A172 (cell line): ENCODE measurements around the gene ZNF575. TPM values are rescaled to one million over a fixed set of nuclear protein-coding genes. Genes with fewer than 3 reads are reported as not detected.
"Not testable (repeated sequence)": the region's sequence is repeated elsewhere in the genome, so short reads cannot be mapped to it uniquely, and the experiment has no call there.

Source experiments
- DNase-seq: peaks from one replicate; pipeline ENCODE4 v3.0.0-alpha.2; 2015; ENCODE audit warnings: low spot score
- total RNA-seq: library from RNA; depleted of rRNA; stranded (reverse); fragments of >200 nt; shearing (Covaris generic); gene quantifications from 2 replicates; pipeline ENCODE4 v1.2.3, GENCODE V29; 2014

The ZNF575 gene
- total RNA-seq, 1 experiment from 2014 or later = 0.62 TPM

DNA sequence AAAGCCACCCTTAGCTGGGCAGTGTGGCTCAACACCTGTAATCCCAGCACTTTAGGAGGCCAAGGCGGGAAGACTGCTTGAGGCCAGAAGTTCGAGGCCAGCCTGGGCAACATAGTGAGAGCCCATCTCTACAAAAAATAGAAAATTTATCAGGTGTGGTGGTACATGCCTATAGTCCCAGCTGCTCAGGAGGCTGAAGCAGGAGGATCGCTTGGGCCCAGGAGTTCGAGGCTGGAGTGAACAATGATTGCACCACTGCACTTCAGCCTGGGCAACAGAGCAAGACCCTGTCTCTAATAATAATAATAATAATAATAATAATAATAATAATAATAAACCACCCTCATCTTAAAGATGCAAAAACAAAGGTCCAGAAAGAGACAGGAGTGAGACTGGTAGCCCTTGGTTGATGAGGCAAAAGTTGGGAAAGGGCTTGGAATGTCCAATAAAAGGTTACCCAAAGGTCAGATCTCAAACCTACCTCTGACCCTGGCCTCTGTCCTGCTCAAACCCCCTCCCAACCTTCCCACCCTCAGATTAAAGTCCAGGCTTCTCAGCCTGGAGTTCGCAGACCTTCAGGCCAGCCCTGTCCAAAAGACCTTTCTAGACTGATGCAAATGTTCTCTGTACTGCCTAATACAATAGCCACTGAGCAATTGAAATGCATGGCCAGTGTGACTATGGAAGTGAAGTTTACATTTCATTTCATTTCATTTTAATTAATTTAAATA is 9.1 kb downstream of the ZNF575 start:
- no peak for DNase-seq

DNA sequence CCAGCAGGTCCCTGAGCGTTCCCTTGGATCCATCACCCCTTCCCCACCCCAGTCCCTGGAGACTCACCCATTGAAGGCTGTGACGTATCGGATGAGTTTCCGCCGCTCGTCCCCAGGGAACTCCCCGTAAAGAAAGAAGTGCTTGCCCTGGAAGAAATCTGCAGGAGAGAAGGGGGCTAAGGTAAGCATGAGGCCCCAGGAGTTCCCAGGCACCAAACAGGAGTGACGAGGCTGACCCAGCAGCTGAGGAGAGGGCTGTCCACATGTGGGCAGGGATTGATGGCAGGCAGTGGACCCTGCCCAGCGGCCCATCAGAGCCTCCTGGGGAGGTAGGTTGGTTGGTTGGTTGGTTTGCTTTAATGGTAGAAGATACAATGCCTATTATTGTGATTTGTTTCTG is 11.1 kb downstream of the ZNF575 start:
- DNase-seq = no peak

DNA sequence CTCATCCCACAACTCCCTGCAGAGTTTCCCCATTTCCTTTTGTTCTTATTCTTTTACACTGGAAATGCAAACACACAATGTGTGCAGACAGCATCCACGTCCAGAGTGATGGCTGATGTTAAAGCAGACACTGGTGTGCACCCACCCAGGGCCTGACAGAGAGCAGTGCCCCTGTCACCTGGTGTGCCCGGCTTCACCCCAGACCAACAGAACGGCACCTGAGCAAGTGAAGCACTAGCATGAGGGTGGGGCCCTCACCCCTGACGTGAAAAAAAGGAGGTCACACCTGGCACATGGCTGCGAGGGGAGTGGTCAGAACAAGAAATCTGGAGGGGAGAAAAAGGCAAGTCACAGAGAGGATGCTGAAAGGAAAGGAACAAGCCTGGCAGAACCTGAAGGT is 12.3 kb downstream of the ZNF575 start:
- DNase-seq = no peak

DNA sequence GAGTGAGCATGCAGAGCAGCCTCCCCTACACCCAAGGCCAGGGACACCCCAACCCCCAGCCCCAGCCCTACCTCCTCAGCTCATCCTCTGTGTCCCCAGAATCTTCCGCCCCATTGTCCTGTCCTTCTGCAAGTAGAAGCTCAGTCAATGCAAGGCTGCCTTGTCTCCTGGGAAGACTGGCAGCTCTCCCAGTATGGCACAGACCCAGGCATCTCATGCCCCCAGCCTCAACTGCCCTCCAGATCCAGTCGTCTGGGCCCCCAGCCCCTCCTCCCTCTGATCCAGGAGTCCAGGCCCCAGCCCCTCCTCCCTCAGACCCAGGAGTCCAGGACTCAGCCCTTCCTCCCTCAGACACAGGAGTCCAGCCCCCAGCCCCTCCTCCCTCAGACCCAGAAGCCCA is 13.0 kb downstream of the ZNF575 start:
- no peak for DNase-seq

DNA sequence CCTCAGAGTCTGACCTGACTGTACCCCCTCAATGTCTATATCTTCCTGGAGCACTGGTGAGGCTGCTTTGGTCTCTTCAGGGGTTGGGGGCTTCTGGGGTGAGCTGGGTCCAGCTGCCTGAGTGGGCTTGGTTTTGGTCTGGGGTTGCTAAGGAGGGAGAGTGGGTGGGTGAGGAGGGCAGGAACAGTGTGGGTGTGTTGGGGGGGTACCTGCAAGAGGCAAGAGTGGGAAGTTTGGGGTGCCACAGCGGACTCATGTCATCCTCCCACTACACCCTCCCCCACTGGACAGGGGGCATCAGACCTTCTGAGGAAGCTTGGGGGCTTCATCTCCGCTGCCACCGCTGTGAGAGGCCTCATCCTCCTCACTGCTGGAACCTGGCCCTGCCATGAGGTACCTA is 13.6 kb downstream of the ZNF575 start:
- DNase-seq = no peak

DNA sequence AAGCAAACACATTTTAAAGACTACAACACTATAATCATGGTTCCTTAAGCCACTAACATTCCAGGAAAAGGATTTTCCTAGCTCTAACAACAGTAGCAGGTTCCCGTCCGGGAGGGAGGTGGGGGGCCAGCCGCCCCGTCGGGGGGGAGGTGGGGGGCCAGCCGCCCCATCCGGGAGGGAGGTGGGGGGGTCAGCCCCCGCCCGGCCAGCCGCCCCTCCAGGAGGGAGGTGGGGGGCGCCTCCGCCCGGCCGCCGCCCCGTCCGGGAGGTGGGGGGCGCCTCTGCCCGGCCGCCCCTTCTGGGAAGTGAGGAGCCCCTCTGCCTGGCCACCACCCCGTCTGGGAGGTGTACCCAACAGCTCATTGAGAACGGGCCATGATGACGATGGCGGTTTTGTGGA is 14.9 kb downstream of the ZNF575 start:
- not testable (repeated sequence) for DNase-seq

DNA sequence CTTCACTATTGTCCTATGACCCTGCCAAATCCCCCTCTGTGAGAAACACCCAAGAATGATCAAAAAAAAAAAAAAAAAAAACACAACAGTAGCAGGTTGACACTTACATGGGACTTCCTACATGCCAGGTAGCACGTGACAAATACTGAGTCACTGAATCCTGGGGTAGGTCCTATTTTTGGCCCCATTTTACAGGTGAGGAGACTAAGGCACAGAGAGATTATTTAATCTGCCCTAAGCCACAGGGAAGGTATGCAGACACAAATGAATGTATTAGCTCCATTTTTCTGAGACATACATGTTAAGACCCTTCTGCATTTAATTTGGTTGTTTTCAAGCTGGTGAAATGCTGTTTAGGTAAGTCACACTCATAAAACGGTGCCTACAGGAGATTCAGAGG is 15.7 kb downstream of the ZNF575 start:
- no peak for DNase-seq

DNA sequence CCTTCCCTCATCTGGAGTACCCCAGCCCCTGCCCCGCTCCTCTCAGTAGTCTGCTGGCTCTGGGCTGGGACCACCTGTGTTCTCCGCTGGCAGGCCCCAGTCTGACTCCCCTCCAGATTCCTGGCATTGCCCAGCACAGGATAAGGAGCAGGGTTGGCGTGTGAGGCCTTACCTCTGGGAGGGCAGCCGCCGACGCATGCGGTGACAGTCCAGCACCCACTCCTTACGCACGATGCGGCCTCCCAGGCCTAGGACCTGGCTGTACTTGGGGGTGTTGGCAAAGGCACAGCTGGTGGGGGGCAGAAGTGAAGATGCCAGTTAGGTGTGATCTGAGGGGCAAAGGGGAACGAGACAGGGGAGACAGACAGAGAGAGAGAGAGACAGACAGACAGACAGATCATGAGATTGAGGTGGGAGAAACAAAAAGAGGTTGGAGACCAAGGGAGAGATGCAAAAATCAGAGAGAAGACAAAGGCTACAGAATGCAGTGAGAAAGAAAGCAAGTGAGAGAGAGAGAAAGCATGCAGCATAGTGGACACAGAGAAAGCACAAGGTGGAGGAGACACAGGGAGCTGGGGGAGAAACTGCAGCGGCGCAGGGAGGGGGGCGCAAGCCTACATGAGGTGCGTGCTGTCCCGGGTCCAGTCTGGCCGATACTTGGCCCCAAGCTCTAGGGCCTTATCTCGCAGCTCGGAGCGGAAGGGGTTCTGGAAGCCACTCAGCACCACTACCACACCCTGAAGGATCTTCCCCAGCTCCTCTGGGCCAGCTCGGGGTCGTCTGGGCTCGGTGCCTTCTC is 18.6 kb downstream of the ZNF575 start:
- no peak for DNase-seq

DNA sequence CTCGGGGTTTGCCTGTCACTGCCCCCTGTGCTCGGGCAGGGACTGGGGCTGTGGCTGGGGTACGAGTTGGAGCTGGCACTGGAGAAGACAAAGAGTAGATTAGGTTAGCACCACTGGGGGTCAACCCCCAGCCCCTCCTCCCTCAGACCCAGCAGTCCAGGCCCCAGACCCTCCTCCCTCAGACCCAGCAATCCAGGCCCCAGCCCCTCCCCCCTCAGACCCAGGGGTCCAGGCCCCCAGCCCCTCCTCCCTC is 19.1 kb downstream of the ZNF575 start:
- no peak for DNase-seq

DNA sequence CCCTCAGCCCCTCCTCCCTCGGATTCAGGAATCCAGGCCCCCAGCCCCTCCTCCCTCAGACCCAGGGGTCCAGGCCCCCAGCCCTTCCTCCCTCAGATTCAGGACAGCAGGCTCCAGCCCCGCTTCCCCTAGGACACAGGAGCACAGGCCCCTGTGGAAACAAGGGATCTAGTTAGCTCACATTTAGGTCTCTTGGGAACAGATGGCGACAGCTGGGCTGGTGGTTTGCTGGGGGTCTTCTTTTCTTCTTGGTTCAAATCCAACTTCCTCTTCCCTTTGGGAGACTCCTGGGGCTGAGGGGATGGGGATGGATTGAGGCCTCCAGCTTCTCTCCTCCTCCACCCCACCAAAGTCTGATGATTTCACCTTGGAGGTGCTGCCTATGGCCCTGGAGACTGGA is 19.6 kb downstream of the ZNF575 start:
- no peak for DNase-seq

DNA sequence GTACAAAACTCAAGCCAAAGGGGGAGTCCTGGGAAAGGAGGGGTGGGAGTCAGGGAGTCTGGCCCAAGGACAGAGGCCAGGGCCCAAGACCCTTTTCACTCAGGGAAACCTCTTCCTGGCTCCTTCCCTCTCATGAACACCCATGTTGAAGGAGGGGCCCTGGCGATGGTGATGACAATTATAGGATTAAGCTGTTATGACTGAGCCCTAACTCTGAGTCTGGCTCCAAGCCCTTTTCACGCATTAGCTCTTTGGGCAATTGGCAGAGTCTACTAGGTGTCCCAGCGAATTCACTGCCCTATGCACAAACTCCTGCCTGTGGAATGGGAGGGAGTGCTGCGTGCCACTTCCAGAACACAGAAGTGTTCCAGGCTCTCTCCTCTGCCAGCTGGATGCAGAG is 20.7 kb downstream of the ZNF575 start:
- DNase-seq = no peak

DNA sequence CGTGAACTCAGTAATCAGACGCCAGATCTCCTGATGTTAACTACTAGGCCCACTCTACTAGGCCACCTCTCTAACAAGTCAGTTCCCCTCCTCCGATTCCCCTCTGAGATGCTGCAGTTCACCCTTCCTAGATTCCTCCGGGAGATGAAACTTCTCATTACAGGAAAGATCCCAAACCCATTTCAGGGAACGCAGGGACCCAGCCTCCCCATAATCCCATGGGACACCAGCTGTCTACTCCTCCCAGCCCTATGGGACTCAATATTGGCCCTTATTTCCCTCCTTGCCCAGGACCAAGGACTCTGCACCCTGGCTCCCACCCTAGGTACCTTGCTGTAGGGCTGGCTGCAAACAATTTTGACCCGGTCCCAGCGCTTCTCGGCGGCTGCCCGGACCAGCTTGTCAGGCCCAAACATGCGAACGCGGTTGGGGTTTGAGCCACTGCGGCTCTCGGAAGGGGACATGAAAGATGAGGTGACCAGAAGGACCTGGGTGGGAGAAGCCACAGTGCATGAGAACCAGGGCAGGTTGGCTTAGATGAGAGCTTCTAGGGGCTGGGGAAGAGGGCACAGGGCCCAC is 21.4 kb downstream of the ZNF575 start:
- DNase-seq = no peak

DNA sequence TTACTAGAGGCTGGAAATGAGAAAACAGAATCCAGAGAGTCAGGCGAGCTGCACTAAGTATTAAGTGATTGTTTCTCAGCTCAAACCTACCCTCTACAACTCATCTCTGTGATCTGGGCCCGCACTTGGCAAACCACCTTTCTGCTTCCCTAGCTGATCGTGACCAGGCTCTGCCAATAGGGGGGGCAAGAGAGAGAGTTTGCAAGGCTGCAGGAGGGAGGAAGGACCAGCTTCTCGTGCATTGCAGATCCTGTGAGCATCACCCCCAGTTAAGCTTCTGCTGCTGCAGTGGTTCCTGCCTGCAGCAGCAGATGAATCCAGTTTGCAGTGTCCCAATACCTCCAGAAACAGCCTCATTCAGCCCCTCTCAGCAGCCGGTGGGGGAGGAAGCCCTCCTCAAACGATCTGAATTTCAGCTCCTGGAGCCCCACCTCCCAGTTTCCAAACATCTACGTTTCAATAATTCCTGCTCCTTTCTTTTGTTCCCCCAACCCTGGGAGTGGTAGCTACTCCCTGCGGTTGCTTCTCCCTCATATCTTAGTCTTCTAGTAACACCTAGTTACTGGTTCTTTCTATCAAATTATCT is 22.3 kb downstream of the ZNF575 start:
- DNase-seq = peak; percentile 65

DNA sequence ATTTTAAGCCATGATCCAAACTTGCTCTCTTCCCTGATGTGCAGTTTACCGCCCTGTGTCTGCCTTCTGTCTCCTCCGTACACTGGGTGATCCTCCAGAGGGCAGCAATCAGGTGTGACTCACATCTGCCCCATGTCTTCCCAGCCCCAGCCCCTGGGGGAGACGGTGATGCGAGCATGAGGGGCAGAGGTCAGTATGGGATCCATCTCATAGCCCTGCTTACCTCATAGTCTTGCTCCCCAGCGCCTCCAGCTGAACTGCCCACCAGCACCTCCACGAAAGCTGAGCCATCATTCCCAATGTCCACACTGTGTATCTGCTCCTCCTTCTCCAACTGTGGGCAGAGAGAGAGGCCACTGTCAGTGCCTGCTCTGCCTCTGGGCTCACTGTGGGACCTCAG is 27.7 kb downstream of the ZNF575 start:
- peak; percentile 41 for DNase-seq

DNA sequence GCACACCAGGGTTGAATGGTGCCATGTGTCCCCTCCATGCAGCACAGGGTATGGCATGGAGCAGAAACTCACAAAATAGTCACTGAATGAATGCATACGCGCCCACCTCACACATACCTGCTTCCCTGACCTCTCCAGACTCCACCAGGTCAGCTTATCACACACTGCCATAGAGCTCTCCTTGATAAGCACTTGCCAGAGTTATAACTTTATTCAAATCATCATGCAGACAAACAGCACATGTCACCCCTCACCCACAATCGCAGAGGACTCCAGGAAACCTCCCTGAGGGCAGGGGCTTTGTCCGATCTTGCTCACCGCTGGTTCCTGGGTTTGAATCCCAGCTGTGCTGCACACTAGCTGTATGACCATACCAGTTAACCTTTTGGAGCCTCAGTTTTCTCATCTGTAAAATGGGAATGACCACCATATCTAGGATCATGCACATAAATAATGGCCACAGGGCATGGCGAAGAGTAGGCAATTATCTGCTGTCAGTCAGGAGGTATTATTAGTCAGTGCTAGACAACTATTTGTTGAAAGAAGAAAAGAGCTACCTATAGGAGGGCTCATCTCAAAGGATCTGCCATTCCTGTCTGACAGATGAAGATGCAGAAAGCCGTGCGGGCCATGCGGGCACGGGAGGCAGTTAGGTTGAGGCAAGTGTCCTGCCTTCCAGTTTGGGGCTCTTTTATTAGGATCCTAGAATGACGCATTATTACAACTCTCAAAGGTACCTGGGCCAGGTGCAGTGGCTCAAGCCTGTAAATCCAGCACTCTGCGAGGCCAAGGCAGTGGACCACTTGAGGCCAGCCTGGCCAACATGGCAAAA is 28.4 kb downstream of the ZNF575 start:
- no peak for DNase-seq

DNA sequence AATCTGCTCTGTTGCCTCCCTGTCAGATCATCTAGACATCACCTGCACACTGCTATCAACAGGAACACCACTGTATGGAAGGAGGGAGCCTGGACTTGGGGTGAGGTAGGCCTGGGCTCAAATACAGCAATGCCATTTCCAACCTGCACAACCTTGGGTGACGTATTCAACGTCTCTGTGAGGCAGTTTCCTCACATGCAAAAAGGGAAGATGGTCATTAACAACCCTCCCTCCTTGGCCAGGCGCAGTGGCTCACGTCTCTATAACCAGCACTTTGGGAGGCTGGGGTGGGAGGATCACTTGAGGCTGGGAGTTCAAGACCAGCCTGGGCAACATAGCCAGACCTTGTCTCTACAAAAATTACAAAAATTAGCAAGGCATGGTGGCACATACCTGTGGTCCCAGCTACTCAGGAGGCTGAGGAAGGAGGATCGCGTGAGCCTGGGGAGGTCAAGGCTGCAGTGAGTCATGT is 29.3 kb downstream of the ZNF575 start:
- no peak for DNase-seq

DNA sequence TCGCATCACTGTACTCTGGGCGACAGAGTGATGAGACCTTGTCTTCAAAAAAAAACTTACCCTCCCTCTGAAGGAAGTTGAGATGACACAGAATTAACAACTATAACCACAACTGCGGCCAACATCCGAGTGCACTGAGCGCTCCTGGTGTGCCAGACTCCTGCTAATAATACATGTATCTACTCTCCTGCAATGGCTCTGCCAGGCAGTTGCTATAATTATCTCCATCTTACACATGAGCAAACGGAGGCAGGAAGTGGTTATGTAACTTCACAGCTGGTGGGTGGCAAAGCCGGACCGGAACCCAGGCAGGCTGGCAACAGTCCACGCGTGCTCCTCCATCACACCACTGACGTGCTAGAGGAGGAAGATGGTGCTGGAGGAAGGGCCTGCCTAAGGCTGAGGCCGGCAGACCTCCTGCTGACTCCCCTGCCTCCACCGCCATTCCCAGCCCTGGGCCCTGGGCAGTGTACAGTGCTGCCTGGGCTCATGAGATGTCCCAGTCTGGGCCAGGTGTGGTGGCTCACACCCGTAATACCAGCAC is 29.8 kb downstream of the ZNF575 start:
- peak; percentile 99 for DNase-seq

DNA sequence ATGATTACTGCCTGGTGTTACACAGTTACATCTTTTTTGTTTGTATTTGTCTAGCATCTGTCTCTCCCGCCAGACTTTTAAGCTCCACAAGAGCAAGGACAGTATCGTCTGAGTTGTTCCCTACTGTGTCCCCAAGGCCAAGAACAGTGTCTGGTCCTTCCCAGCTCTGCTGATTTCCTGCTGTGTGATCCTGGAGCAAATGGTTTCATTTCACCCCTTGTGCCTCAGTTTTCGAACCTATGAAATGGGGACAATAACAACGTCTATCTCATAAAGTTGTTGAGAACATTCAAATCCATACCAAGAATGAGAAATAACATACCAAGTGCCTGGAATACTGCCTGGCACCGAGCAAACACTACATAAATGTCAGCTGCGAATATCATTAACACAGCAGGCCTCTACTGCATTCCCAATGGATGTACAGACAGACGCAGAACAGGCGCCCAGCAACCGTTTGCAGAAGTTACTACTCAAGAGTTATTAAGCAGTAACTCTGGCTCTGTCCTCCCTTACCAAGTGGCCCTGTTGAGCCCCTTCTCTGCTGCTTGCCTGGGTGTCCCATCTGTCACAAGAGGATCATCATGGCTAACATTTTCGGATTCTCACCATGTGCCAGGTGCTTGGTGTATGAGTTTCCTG is 30.9 kb downstream of the ZNF575 start:
- DNase-seq = no peak

DNA sequence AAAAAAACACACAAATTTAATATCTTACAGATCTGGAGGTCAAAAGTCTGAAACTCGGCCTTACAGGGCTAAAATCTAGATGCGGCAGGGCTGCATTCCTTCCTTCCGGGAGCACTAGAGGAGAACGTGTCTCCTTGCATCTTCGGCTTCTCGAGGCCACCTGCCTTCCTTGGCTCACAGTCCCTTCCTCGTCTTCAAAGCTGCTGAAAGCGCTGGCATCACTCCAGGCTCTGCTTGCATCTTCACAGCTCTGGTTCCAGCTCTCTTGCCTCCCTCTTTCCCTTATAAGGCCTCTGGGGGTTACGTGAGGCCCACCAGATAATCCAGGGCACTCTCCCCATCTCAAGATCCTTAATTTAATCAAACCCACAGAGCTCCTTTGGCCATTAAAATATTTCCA is 31.8 kb downstream of the ZNF575 start:
- no peak for DNase-seq

DNA sequence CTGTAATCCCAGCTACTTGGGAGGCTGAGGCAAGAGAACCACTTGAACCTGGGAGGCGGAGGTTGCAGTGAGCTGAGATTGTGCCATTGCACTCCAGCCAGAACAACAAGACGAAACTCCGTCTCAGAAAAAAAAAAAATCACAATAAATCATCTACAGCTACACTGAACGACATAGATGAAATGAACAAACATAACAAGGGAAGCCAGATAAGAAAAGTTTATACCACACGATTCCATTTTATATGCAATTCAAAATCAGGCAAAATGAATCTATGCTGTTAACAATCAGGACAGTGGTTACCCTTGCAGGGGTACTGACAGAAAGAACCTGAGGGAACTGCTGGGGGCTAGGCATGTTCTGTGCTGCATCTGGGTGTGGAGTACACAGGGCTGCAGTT is 36.7 kb downstream of the ZNF575 start:
- DNase-seq = no peak

DNA sequence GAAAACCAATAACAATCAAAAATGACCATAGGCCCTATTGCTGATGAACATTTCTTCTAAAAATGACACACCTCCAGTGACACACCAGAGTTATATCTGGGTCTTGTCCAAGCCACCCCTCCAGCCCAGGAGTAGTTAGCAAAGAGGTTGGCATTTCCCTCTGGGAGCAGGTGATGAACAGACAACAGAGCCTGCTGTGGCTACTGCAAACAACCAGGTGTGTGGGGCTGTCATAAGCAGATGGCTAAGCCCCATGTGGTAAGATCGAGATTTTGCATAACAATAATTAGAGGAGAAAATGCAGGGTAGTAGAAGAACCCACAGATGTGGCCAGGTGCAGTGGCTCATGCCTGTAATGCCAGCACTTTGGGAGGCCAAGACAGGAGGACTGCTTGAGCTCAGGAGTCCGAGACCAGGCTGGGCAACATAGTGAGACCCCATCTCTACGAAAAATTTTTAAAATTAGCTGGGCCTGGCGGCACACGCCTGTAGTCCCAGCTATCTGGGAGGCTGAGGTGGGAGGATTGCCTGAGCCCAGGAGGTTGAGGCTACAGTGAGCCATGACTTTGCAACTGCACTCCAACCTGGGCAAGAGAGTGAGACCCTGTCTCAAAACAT is 37.3 kb downstream of the ZNF575 start:
- peak; percentile 25 for DNase-seq
